HG03060 (cell line): ENCODE data around the gene ANK3.

Source experiments
- ATAC-seq: cut with Tn5 transposase; IDR thresholded peaks from one replicate; pipeline ENCODE4 v1.9.1; 2021; ENCODE audit warnings: low read depth, moderate number of reproducible peaks; ENCODE audit not compliant: unreplicated experiment

ANK3 gene

DNA sequence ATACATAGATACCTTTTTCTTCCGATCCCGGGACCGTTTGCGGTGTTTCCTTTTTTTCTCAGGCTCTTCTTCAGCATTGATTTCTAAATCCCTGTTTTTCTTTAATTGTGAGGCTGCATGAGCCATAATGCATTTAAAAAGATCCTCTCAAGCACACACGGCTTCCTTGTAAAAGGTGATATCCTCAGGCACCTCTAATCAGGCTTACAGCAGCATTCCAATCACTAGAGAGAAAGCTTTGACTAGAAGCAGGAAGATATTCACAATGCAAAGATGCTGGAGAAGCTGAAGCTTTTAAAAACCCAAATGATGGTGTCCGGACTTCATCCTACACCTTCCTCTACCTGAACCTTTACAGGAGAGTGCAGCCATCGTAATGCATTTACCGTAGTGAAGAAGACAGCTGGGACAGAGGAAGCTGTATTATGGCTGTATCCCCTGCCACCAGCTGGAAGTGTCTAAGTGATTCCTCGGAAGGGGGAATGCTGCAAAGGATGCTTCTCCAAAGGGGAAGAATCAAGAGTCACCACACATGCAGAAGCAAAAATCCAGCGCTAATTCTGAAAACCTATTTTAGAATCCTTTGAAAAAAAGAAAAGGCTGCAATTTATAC lies at the start of gene ANK3:
ANK3 (minus strand) TSS at position 463 of the 613 bp plus-strand sequence; CDS start at position 126, 337 bp downstream.
- ATAC-seq = no peak

DNA sequence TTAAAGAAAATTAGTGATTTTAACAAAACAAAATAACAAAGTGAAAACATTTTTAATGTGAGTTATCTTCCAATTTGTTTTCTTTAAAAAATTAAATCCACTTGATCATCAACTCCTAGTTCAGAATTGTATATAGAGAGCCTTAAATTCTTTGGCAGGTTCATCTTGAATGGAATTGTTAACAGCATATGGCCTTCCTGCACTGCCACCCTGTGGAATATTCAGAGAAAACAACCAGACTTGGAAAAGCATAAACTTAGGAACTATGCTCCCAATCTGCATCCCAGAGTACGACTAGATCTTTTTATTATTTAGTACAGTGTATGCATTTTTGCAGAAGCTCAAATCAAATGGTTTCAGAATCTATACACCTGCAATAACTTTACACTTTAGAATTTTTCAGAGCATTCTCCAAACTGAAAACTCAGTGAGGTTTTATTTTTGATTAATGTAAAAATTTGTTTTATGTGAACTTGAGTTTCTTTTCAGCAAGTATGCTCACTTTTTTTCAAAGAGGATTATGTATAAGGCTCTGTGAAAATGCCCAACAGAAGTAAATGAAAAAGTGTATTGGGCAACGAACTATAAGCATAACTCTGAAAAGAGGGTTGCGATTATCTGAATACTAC lies 44.9 kb upstream of the ANK3 start:
- ATAC-seq = no peak

DNA sequence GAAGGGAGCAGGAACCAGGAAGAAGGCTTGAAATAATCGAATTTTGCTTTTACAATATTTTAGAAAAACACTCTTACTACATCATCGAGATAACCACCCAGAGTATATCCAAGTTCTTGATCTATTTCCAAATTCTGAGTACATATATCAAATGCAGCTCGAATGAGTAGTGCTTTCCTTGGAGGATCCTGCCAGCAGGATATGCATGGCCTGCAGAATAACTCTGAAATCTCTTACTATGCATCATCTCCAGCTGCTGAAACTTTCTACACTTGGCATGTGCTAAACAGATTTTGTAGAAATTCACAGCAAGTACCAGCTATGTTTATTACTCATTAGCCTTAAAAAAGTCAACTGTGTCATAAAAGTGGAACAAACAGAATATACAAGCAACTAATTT lies 44.0 kb upstream of the ANK3 start:
- ATAC-seq = no peak

DNA sequence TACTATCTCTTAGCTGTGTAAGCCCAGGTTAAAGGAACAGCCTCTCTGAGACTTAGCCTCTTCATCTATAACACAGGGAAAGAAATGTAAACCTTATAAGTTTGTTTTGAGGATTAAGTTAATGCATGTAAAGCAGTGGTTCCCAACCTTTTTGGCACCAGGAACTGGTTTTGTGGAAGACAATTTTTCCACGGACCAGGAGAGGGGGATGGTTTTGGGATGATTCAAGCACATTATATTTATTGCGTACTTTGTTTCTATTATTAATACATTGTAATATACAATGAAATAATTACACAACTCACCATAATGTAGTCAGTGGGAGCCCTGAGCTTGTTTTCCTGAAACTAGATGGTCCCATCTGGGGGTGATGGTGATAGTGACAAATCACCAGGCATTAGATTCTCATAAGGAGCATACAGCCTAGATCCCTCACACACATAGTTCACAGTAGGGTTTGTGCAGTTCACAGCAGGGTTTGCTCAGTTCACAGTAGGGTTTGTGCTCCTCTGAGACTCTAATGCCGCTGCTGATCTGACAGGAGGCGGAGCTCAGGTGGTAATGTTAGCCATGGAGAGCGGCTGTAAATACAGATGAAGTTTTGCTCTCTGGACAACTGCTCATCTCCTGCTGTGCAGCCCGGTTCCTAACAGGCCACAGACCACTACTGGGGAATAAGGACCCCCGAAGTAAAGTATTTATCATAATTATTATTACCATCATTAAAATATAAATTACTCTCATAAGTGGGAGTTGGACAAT lies 41.3 kb upstream of the ANK3 start:
- no peak for ATAC-seq

DNA sequence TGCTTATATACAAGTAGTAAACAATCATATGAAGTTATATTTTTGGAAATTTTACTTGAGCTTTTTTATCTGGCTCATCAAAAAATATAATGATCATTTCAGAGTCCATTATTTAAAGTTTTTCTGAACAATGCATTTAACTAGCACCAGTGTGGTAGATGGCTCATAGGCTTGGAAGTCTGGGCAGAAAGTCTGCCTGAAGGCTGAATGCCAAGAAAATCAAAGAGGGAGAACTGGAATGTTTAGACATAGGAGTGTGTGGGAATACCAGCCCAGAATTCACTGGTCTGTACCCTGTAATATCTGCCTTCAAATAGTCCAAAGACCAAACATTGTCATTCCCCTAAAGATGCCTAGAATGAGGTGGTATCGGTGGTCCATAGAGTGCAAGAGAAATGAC lies 40.3 kb upstream of the ANK3 start:
- no peak for ATAC-seq

DNA sequence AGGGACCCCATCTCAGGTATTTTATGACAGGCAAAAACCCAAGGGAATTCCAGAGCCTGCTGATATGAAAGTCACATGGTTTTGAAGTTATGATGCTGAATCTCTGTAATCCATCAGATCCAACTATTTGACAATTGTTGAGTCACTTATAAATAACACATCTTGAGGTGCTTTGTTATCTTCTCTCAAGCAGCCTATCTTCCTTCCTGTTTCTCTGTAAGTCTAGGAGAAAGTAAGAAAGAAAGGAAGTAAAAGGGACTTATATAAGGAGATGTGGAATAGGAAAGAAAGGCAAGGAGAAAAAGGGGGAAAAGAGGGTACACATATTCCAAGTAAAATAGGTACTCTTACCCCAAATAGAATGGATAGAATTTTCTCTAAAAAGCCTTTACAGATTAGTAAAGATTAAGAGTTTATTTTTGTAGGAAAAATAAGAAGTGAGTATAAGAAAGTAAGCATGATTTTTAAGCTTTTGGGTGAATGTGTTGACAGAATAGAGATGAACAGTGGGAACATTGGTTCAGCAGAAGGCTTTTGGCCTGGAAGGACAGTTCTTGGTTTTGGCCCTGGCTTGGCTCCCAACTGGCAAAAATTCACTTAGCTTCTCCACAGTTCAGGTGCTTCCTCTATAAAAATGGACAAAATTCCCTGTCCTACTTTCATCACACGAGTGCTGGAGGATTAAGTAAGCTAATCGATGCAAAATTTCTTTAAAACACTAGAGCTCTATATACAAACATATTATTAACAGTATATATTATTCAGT lies 39.6 kb upstream of the ANK3 start:
- ATAC-seq = no peak

DNA sequence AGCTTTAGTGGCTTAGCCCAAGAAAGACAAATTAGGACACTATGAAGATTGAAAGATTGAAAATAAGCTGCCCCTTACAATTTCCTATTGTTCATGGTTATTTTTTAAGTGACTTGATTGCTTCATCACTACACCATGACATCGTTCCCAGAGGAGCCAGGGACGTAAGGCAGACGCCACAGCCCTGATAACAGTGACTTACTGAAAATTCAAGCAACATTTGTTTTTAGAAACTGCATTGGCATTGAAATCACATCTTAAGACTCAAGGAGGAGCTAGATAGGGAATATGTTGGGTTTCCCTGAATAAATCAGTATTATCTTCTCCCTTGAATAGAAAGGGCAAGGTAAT lies 38.7 kb upstream of the ANK3 start:
- ATAC-seq = no peak

DNA sequence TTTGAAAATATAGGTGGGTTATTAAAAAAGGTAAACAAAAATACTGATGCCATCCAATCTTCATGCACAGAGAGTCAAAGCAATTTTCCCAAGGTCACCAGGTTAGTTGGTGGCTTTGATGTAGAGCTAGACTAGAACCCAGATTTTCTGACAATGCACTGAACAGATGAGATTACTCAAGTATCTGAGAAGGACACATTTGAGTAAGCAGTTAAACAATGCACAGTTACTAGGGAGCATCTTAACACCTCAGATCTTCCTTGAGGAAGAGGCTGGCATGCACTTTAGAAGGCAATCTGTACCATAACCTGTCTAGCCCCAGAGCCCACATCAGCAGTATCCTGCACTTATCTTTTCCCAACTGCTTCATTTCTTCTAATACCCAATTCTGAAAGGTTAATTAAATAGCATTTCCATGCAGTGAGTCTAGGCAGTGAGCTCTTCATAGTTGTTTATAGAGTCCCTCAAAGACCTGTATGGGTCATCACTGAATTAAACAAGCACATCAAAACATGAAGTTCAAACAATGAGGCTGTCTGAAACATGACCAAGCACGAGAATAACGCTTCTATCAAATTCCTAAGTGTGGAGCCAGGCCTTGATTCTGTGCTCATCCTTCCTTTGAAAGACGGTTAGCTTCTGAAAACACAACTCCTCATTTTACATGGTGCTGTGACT lies 38.2 kb upstream of the ANK3 start:
- no peak for ATAC-seq

DNA sequence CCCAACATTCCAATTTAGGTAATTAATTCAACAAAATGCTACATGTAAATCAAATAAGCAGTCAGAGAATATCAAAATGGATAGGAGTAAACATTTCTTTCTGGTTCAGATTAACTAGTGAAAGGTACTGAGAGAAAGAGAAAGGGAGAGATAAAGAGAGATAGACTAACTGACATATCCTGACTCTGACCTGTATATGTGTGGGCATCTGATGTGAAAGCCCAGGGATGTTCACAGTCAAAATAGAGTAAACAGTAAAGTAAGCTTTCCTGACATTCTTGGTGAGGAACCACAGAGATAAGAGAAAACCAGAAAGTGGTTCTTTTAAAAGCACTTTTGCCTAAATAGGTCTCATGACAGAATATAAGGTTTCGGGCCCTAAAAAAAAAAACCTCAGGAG lies 37.5 kb upstream of the ANK3 start:
- no peak for ATAC-seq

DNA sequence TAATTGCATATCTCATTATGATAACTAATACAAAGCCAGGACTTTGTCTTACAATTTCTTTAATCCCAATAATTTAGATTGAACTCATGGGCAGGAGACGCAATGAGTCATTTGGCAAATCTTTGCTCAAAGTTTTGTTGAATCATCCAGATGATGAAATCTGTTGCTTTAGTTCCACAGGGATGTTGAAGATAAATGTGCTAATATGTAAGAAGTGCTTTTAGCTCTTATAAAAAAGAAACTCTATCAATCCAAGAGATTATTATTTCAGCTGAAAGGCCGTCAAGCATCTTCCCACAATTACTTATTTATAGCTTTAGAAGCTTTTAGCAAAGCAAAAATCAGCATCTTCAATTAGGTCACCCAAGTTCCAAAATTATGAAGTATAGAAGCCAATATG lies 36.8 kb upstream of the ANK3 start:
- no peak for ATAC-seq

DNA sequence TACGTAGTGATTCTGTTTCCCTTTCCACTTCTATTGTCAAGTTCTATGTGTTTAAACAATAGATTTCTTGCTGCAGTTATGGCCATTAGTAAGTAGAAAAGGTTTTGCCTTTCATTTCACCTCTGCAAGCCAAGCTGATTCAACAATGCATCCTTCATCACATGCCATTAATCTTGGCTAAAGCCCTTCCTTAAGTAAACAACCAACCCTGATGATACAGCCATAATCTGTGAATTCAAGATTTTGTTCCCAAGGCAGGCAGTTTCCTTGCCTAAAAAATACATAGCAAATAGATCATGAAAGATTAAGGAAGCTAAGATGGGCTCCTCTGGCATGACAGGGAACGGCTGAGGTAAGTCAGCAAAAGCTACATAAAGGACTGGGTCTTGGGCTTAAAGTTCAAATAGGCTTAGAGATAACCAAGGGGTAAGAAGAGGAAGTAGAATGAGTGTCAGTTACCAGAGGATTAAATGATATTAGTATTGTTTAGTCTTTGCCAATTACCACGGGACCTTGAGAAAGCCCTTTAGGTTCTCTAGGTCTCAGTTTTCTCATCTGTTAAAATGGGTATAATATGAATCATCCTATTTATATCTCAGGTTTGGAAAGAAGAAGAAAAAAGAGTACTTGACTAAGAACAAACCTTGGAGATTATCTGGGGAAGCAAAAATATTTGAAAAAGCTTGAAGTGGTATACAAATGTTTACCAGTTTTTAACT lies 35.9 kb upstream of the ANK3 start:
- ATAC-seq = no peak

DNA sequence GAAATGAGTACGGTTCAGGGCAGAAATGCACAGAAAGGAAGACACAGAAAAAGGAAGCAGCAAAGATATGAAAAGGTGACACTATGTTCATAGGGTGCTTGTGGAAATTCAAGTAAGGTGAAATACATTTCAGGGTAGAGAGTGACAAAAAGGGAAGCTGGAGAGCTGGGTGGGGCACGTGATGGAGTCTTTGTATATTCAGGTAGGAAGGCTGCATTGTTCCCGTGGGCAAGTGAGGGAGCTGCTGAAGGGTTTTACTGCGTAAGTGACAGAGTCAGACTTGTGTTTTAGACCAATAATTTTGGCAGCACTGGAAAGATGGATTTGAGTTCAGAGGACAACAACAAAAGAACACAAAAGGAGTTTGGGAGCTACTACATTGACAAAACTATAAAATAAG lies 35.3 kb upstream of the ANK3 start:
- no peak for ATAC-seq

DNA sequence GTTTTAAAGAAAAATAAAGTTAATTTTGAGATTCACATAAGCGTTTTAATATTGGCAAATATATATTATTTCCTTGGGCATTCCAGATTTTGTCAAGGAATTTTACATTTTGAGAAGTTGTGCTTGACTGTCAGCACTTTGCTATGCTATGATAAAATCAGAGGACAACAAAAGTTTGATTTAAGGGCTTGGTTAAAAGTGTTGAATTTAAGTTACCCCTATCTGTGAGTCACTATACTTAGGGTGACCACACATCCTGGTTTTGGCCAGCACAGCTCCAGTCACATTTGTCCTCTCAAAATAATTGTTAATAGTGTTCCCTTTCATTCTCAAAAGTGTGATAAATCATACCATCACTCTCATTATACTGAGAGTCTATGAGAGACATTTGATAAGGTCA lies 34.2 kb upstream of the ANK3 start:
- no peak for ATAC-seq

DNA sequence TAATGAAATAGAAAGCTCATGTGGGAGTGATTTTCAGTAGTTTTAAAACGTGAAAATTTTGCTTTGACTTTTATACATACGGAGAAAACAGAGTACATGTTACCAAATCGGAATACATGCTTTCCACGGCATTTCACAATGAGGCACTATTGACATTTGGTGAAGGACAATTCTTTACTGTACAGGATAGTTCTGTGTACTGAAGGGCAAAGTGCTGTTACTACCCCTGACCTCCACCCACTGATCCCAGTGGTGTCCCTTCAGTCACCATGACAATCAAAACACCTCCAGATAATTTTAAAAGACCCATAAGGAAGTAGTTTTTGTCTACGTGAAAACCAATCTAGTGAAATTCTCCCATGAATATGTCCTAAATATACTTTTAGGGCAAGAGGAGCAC lies 33.1 kb upstream of the ANK3 start:
- ATAC-seq = no peak

DNA sequence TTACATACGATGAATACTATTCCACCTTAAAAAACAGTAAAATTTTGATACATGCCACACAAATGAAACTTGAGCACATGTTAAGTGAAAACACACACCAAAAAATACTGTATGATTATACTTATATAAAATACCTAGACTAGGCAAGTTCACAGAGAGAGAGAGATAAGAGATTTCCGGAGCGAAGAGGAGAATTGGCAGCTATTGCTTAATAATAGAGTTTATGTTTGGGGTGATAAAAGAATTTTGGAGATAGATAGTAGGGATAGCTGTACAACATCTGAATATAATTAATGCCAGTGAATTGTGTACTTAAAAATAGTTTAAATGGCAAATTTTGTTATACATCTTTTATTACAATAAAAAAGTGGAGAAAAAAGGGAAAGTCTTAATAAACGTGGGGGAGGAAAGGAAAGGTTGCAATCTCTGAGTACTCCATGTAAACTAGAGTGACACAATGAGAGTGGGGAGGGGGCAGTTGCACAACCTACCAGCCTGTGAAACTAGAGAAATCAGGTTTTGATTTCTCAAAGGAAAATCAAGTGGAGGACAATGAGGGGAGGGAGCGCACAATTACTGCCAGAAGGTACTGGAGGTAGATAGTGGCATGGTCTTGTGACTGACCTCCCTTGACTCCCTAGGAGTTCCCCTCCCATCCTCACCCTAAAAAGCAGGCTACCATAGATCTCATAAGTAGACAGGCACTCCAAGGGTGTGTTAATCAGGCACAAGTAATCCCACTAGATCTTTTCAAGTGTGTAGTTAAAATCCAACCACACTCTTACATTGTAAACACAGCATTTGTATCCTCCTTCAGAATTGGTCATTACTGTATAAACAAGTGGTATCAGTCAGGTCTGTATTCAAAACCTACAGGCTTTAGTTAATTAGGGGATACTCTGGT lies 31.6 kb upstream of the ANK3 start:
- ATAC-seq = no peak

DNA sequence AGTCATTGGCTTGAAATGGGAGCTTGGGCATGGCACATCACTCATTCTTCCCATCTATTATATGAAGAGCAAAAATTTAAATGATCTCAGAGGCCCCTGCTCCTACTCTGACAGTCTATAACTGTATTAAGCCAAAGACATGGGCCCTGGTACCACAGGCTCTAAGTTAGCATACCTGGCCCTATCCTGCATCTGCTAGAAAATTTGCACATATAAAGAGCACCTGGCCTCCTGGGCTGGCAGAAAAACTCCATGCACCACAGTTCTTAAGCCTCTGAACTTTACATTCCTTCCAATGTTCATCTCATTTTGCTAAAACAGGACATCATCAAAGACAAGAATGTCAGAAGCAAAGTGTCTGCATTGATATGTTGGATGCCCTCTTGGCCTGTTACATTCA lies 29.6 kb upstream of the ANK3 start:
- no peak for ATAC-seq

DNA sequence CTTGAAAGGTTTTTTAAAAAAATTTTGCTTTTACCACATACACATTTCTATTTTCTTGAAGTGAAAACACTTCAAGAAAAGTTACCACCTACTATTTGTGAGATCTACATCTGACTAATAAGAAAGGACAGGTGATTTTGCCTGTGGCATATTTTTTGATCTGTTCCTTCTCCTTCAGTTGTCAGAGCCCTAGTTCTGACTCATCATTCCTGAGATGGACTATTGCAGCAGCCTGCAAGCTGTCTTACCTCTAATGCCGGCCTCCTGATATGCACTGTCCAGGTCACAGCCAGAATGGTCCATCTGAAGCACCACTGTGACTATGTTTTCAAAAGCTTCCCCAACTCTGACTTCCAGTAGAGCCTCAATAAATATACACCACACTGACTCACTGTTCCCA lies 28.2 kb upstream of the ANK3 start:
- ATAC-seq = no peak

DNA sequence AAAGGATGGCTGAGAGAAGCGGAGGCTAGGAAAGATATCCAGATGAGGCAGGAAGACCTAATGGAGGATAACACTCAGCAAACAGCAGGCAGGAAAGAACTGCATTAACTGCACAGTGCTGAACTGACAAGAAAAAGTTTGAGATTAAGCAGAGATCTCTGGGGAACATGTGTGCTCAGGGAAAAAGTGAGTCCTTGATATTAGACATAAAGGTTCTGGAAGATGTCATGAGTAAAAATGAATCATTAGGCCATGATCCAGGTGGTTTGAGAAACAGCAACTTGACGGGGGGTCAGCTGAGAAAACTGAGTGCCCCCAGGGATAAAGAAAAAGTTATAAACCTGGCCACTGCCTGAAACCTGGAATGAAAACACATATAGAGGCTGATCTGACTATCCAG lies 27.3 kb upstream of the ANK3 start:
- no peak for ATAC-seq

DNA sequence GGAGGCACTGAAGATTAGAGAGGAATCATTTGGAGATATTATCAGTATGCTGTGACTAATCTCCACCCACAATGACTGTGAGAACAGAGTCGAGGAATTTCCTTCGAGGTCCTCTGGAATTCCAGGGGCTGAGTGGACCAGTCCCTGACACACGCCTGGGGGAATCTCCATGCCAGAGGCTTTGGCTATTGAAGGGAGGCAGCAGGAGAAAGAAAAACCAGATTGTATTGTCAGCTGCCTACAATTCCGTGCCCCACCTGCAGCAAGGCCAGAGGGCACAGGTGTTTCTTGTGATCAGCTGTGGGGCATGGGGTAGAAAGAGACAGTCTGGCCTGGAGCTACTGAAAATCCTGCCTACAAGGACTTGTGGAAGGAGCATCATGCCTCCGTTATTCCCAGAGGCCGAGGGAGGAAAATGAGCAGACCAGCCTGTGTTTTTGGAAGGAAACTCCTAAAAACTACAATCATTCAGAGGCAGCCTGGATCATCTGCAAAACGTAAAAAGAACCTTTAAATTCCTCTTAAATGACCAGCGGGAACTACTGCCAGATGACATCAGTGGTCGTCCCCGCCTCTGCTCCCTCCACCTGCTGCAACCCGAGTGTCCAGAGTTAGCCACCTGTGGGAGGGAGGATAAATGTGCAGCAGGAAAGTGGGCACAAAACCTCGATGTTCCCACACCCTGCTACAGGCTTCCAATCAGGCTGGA lies 25.4 kb upstream of the ANK3 start:
- no peak for ATAC-seq
